Metanephros (tissue), 1 donor: ENCODE results near the gene UNC13D. TPM values are rescaled to one million over a fixed set of nuclear protein-coding genes. Genes with fewer than 3 reads are reported as not detected.

ENCODE experiments used
- total RNA-seq: library from RNA; depleted of rRNA; stranded (reverse); fragments of >200 nt; gene quantifications from one replicate; pipeline ENCODE4 v1.2.3, GENCODE V29; 2014

Gene UNC13D
- total RNA-seq, result 12.6 TPM

GRCh38 chr17:75843577-75844529 lies at the start of gene UNC13D:
UNC13D (minus strand) TSS chr17:75844404; CDS start chr17:75844337, 67 bp downstream.

GRCh38 chr17:75878174-75878998 lies 34.2 kb upstream of the UNC13D start, which contains the start of gene TRIM47:
TRIM47 (minus strand) TSS chr17:75878581; CDS start chr17:75878548, 33 bp downstream.

DNA sequence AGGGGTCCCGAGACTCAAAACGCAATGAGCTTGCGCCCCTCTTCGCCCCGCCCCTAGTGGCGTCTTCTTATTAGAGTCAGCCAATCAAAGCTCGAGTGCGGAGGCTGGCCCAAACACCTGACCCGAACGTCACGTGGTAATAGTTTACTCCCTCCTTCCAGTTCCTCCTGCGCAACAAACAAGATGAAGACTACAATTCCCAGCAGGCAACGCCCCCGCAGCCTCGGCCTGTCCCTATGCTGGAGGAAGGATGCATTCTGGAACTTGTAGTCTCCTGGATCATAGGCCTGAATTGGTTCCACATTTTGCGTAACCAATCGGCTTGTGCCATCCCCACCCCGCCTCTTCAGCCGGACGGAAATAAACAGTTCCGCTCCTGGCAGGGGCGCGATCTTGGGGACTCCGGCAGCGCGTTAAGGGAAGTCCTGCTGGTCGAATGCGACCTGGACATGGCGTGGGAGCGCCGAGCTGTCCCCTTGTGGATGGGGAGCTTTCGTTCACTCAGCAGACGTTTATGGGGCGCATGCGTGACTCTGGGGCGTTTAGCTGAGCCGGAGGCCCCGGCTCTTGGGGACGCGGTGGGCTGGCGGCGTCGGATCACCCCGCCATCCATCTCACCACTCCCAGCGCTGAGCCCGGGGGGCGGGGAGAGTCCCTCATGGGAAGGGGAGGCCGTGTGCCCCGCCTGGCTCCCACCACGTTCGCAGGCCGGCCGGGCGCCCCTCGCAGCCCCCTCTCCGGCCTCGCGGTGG lies 11.3 kb upstream of the UNC13D start, which contains the start of gene WBP2:
WBP2 (minus strand) TSS at position 26 of the 752 bp plus-strand sequence. CDS start 38 bp downstream, outside the sequence.

GRCh38 chr17:75784473-75785015 lies 59.7 kb downstream of the UNC13D start, which contains the start of gene UNK:
UNK (plus strand) TSS chr17:75784806; CDS start chr17:75784881, 75 bp downstream.

Other genes starting within 250 kb of the UNC13D start
- 20.1 TPM for gene SMIM5, start 211.0 kb downstream of the UNC13D start, total RNA-seq
- 36.8 TPM for gene RECQL5, start 177.2 kb downstream of the UNC13D start, total RNA-seq
- 38.3 TPM for gene SAP30BP, start 177.1 kb downstream of the UNC13D start, total RNA-seq
- gene ITGB4, start 122.9 kb downstream of the UNC13D start, total RNA-seq, result 9.5 TPM
- gene GALK1, start 79.2 kb downstream of the UNC13D start, total RNA-seq, result 31.0 TPM
- gene UNK, start 59.6 kb downstream of the UNC13D start, total RNA-seq, result 60.3 TPM
- 38.6 TPM for gene WBP2, start 10.9 kb upstream of the UNC13D start, total RNA-seq
- 25.9 TPM for gene TRIM47, start 34.2 kb upstream of the UNC13D start, total RNA-seq
- gene TRIM65, start 52.5 kb upstream of the UNC13D start, total RNA-seq, result 23.2 TPM
- gene MRPL38, start 60.5 kb upstream of the UNC13D start, total RNA-seq, result 61.1 TPM
- gene FBF1, start 96.6 kb upstream of the UNC13D start, total RNA-seq, result 16.5 TPM
- 56.1 TPM for gene ACOX1, start 134.8 kb upstream of the UNC13D start, total RNA-seq
- gene TEN1, start 134.8 kb upstream of the UNC13D start, total RNA-seq, result 24.6 TPM
- 7.3 TPM for gene CDK3, start 156.5 kb upstream of the UNC13D start, total RNA-seq
- gene EVPL, start 182.9 kb upstream of the UNC13D start, total RNA-seq, result 28.3 TPM
- gene SRP68, start 228.1 kb upstream of the UNC13D start, total RNA-seq, result 52.5 TPM
- gene GALR2, start 230.4 kb upstream of the UNC13D start, total RNA-seq, result 0.12 TPM
- gene ZACN, start 234.8 kb upstream of the UNC13D start, total RNA-seq, result not detected